Retinal pigment epithelial cell (primary cell): ENCODE measurements around the gene FTO.
A peak's percentile ranks its signal among the peaks of the same experiment; 100 is the strongest.

Source experiments
- DNase-seq: peaks from one replicate; pipeline ENCODE4 v3.0.0-alpha.2; 2010; ENCODE audit warnings: low read depth
- H3K4me3 ChIP-seq: 2 replicates; pipeline ENCODE4 v1.5.1; 2011; ENCODE audit warnings: mild to moderate bottlenecking, low read length, control low read depth, moderate library complexity
- CTCF ChIP-seq: conservative IDR thresholded peaks from 2 replicates; pipeline ENCODE4 v1.5.1; 2011; ENCODE audit warnings: low read depth, low read length, control low read depth, inconsistent platforms

Gene FTO

GRCh38 chr16:54135361-54136275, 431.7 kb downstream of the FTO start:
- DNase-seq = peak; percentile 22
- TF ChIP-seq CTCF = no peak
- H3K4me3 ChIP-seq = no peak overlapping the region

- DNase-seq = peak; percentile 32
- H3K4me3 ChIP-seq = no peak overlapping the region
- TF ChIP-seq CTCF = no peak
Measured at GRCh38 chr16:54136276-54136625, 432.3 kb downstream of the FTO start.

- no peak overlapping the region for H3K4me3 ChIP-seq
- DNase-seq = no peak
- peak; percentile 27 for TF ChIP-seq CTCF
Measured at GRCh38 chr16:54140057-54140787, 436.3 kb downstream of the FTO start.

- TF ChIP-seq CTCF = no peak
- H3K4me3 ChIP-seq = no peak overlapping the region
- DNase-seq = no peak
Measured at GRCh38 chr16:54140788-54141136, 436.8 kb downstream of the FTO start.

GRCh38 chr16:54142787-54143186, 438.8 kb downstream of the FTO start:
- DNase-seq = no peak
- TF ChIP-seq CTCF = no peak
- H3K4me3 ChIP-seq = no peak overlapping the region

- no peak for TF ChIP-seq CTCF
- H3K4me3 ChIP-seq = no peak overlapping the region
- no peak for DNase-seq
Measured at GRCh38 chr16:54143410-54143809, 439.5 kb downstream of the FTO start.
